WTC11 (cell line): ENCODE data around the gene LYL1.

ENCODE experiments used
- ELF4 ChIP-seq: sonication (generic); formaldehyde crosslinking; IDR thresholded peaks from 2 replicates; pipeline ENCODE4 v1.8.1; 2022; ENCODE audit warnings: low read depth, mild to moderate bottlenecking, moderate library complexity, missing genetic modification reagents
- KAT7 ChIP-seq: sonication (generic); formaldehyde crosslinking; IDR thresholded peaks from 2 replicates; pipeline ENCODE4 v1.8.1; 2023; ENCODE audit warnings: missing genetic modification reagents, mild to moderate bottlenecking, borderline replicate concordance
- SMAD3 ChIP-seq: sonication (generic); formaldehyde crosslinking; IDR thresholded peaks from 2 replicates; pipeline ENCODE4 v1.8.0; 2022; ENCODE audit warnings: missing genetic modification reagents, mild to moderate bottlenecking, borderline replicate concordance
- ZNF512 ChIP-seq: sonication (generic); formaldehyde crosslinking; IDR thresholded peaks from 2 replicates; pipeline ENCODE4 v1.8.1; 2022; ENCODE audit warnings: missing genetic modification reagents, borderline replicate concordance
- TF ChIP-seq, protein P1 (sequence below): fragments of 200-600 bp; IDR thresholded peaks from 2 replicates; pipeline ENCODE4 v1.8.0; 2022; ENCODE audit warnings: antibody characterized with exemption
- TF ChIP-seq, protein P2 (sequence below): sonication (generic); formaldehyde crosslinking; IDR thresholded peaks from 2 replicates; pipeline ENCODE4 v1.8.0; 2022; ENCODE audit warnings: mild to moderate bottlenecking, missing genetic modification reagents

- TF ChIP-seq, protein P1, sequence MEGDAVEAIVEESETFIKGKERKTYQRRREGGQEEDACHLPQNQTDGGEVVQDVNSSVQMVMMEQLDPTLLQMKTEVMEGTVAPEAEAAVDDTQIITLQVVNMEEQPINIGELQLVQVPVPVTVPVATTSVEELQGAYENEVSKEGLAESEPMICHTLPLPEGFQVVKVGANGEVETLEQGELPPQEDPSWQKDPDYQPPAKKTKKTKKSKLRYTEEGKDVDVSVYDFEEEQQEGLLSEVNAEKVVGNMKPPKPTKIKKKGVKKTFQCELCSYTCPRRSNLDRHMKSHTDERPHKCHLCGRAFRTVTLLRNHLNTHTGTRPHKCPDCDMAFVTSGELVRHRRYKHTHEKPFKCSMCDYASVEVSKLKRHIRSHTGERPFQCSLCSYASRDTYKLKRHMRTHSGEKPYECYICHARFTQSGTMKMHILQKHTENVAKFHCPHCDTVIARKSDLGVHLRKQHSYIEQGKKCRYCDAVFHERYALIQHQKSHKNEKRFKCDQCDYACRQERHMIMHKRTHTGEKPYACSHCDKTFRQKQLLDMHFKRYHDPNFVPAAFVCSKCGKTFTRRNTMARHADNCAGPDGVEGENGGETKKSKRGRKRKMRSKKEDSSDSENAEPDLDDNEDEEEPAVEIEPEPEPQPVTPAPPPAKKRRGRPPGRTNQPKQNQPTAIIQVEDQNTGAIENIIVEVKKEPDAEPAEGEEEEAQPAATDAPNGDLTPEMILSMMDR, result no peak
- TF ChIP-seq, protein P2, sequence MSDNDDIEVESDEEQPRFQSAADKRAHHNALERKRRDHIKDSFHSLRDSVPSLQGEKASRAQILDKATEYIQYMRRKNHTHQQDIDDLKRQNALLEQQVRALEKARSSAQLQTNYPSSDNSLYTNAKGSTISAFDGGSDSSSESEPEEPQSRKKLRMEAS, result no peak
- TF ChIP-seq ZNF512 (CRISPR knock-in tag) (no peak), SMAD3 (CRISPR knock-in tag) (no peak), KAT7 (CRISPR knock-in tag) (no peak), ELF4 (CRISPR knock-in tag) (no peak)
These were observed 48.7 kb downstream of the LYL1 start for GRCh38 chr19:13053761-13054625.
